Mesenchymal stem cell (in vitro differentiated cells and primary cell): Measurements from ENCODE around the gene RAB5A.

Experiments used
- DNase-seq: peaks from one replicate; pipeline ENCODE4 v3.0.0-alpha.2; 2013
- H2AFZ ChIP-seq: one replicate; pipeline ENCODE4 v1.6.1; 2013; ENCODE audit warnings: low read depth, mild to moderate bottlenecking, control low read depth, inconsistent platforms, low read length, moderate library complexity
- H2AK5ac ChIP-seq: 2 replicates; pipeline ENCODE4 v1.6.1; 2013; ENCODE audit warnings: low read length, moderate library complexity, mild to moderate bottlenecking, inconsistent platforms; ENCODE audit not compliant: severe bottlenecking
- H2BK120ac ChIP-seq: one replicate; pipeline ENCODE4 v1.6.1; 2013; ENCODE audit warnings: low read depth, mild to moderate bottlenecking, inconsistent platforms, low read length, moderate library complexity
- H2BK12ac ChIP-seq, 2 experiments: one replicate each; pipeline ENCODE4 v1.6.1; 2013; ENCODE audit warnings: inconsistent platforms in 2 of 2, low read length in 2 of 2, mild to moderate bottlenecking in 2 of 2, moderate library complexity in 2 of 2, control low read depth in 1 of 2
- H2BK15ac ChIP-seq: one replicate; pipeline ENCODE4 v1.6.1; 2013; ENCODE audit warnings: mild to moderate bottlenecking, low read depth, inconsistent platforms; ENCODE audit not compliant: poor library complexity, severe bottlenecking
- H2BK5ac ChIP-seq: 2 replicates; pipeline ENCODE4 v1.6.1; 2013; ENCODE audit warnings: low read depth, mild to moderate bottlenecking, low read length, control low read depth, inconsistent platforms; ENCODE audit not compliant: poor library complexity, severe bottlenecking
- H3K14ac ChIP-seq, 2 experiments: one replicate each; pipeline ENCODE4 v1.6.1; 2013; ENCODE audit warnings: inconsistent platforms in 2 of 2, low read length in 2 of 2, control low read depth in 1 of 2, mild to moderate bottlenecking in 1 of 2, moderate library complexity in 1 of 2
- H3K18ac ChIP-seq, 2 experiments: one replicate each; pipeline ENCODE4 v1.6.1; 2013; ENCODE audit warnings: inconsistent platforms in 2 of 2, low read length in 2 of 2, control low read depth in 1 of 2, low read depth in 1 of 2, mild to moderate bottlenecking in 1 of 2
- H3K23ac ChIP-seq, 2 experiments: one replicate each; pipeline ENCODE4 v1.6.1; 2013; ENCODE audit warnings: inconsistent platforms in 2 of 2, low read length in 2 of 2, mild to moderate bottlenecking in 2 of 2, moderate library complexity in 2 of 2, control low read depth in 1 of 2
- H3K27ac ChIP-seq: 2 replicates; pipeline ENCODE4 v1.5.1; 2013; ENCODE audit warnings: mild to moderate bottlenecking, moderate library complexity, low read length, control low read depth, inconsistent platforms; ENCODE audit not compliant: poor library complexity, severe bottlenecking
- H3K27me3 ChIP-seq, 2 experiments: 2 replicates each; pipeline versions ENCODE4 v1.6.1 to v1.7.0; 2013; ENCODE audit warnings: low read length in 2 of 2, mild to moderate bottlenecking in 2 of 2, moderate library complexity in 2 of 2, control low read depth in 1 of 2, inconsistent platforms in 1 of 2; ENCODE audit not compliant: control insufficient read depth in 1 of 2, insufficient read depth in 1 of 2
- H3K36me3 ChIP-seq, 2 experiments: 2 replicates each; pipeline versions ENCODE4 v1.6.1 to v1.7.0; 2013; ENCODE audit warnings: low read length in 2 of 2, control low read depth in 1 of 2, inconsistent platforms in 1 of 2, low read depth in 1 of 2, mild to moderate bottlenecking in 1 of 2; ENCODE audit not compliant: insufficient read depth in 2 of 2, control insufficient read depth in 1 of 2
- H3K4ac ChIP-seq, 2 experiments: one replicate each; pipeline ENCODE4 v1.6.1; 2013; ENCODE audit warnings: inconsistent platforms in 2 of 2, low read length in 2 of 2, mild to moderate bottlenecking in 2 of 2, moderate library complexity in 2 of 2, control low read depth in 1 of 2, low read depth in 1 of 2
- H3K4me1 ChIP-seq: 2 replicates; pipeline ENCODE4 v1.6.1; 2013; ENCODE audit warnings: low read depth, low read length, control low read depth; ENCODE audit not compliant: control insufficient read depth, insufficient read depth
- H3K4me2 ChIP-seq: 2 replicates; pipeline ENCODE4 v1.6.1; 2013; ENCODE audit warnings: low read length, mild to moderate bottlenecking, inconsistent platforms; ENCODE audit not compliant: poor library complexity, severe bottlenecking
- H3K4me3 ChIP-seq, 2 experiments: 2 replicates each; pipeline versions ENCODE4 v1.5.1 to v1.7.0; 2013; ENCODE audit warnings: low read length in 2 of 2, mild to moderate bottlenecking in 2 of 2, control low read depth in 1 of 2, low read depth in 1 of 2; ENCODE audit not compliant: insufficient read depth in 1 of 2
- H3K79me1 ChIP-seq: replicated peaks from 2 replicates; pipeline ENCODE4 v1.6.1; 2013; ENCODE audit warnings: mild to moderate bottlenecking, control low read depth, low read length, inconsistent platforms; ENCODE audit not compliant: poor library complexity, severe bottlenecking
- H3K9ac ChIP-seq: 2 replicates; pipeline ENCODE4 v1.7.0; 2013; ENCODE audit warnings: mild to moderate bottlenecking, low read length, moderate library complexity
- H3K9me3 ChIP-seq: 2 replicates; pipeline ENCODE4 v1.7.0; 2013; ENCODE audit warnings: mild to moderate bottlenecking, low read length; ENCODE audit not compliant: control insufficient read depth
- H4K8ac ChIP-seq: one replicate; pipeline ENCODE4 v1.6.1; 2013; ENCODE audit warnings: inconsistent platforms, mild to moderate bottlenecking, low read length, moderate library complexity
- H4K91ac ChIP-seq: one replicate; pipeline ENCODE4 v1.6.1; 2013; ENCODE audit warnings: mild to moderate bottlenecking, low read length, inconsistent platforms
- whole genome bisulfite sequencing: methylation state at CpG from one replicate; pipeline ENCODE4 v1.1.7; 2013; ENCODE audit warnings: mixed read lengths; 5-methylcytosine and 5-hydroxymethylcytosine counted together

Gene RAB5A

DNA sequence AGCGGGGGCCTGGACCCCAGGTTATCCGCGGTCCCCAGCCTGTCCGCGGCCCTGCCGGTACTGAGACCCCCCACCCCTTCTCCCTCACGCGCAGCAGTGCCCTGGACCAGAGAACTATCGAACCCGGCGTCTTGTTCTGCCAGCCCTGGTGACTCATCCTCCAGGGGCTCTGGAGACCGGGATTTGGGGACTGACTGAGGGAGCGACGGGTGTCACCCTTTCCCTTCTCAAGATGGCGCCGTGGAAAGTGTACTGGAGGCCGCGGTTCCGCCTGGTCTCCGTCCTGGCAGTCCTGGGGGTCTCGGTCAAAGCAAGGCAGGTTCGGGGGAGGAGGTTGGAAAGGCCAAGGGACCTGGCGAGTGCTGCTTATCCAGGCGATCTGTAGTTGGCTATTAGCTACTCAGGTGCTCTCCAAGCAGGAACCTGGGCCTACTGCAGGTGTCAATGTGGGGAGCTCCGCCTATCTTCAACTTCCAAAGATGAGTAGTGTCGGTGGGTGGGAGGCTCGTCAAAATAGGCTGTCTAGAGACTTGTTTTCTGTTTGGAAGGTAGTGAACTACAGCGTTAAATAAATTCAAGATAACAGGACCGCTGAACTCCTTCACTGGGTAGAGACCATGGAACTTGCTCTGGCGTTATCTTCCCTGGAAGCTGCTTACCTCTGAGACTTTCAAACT is 790 bp downstream of the RAB5A start:
- Histone ChIP-seq H2AFZ (peak overlapping the region; percentile 75), H3K27ac (peak overlapping the region; percentile 97), H3K79me1 (peaks cover 6% of the 10 kb centered on the region), H2BK5ac (peak overlapping the region; percentile 90), H2BK120ac (peak overlapping the region; percentile 87), H3K9ac (peak overlapping the region; percentile 97), H3K27me3 (no peaks in the 10 kb centered on the region), H3K23ac (peak overlapping the region in 1 of 2 experiments; percentile 75), H2AK5ac (peak overlapping the region; percentile 42), H3K36me3 (peaks cover 3 to 22% of the 10 kb centered on the region in 2 experiments), H3K4me2 (peak overlapping the region; percentile 45), H3K14ac (peak overlapping the region; percentile 9 to 96), H4K8ac (peak overlapping the region; percentile 92), H2BK12ac (peak overlapping the region in 1 of 2 experiments; percentile 79), H4K91ac (peak overlapping the region; percentile 97), H3K4me3 (peak overlapping the region; percentile 91 to 100), H3K9me3 (no peaks in the 10 kb centered on the region), H3K4me1 (peaks cover 3% of the 10 kb centered on the region), H3K4ac (peak overlapping the region; percentile 90 to 99), H2BK15ac (peak overlapping the region; percentile 70), H3K18ac (peak overlapping the region; percentile 96 to 98)
- peak; percentile 67 for DNase-seq
- 2% methylated on average over 29 of the region's 30 CpGs for WGBS

- peaks cover 4 to 27% of the 10 kb centered on the region in 2 experiments for H3K36me3 ChIP-seq
- H3K23ac ChIP-seq, result no peak overlapping the region
- H3K79me1 ChIP-seq, result peaks cover 6% of the 10 kb centered on the region
- peaks cover 3% of the 10 kb centered on the region for H3K4me1 ChIP-seq
- H2AK5ac ChIP-seq, result no peak overlapping the region
- peak overlapping the region; percentile 97 for H3K27ac ChIP-seq
- H3K27me3 ChIP-seq, result no peaks in the 10 kb centered on the region
- H3K4ac ChIP-seq, result no peak overlapping the region
- H3K9ac ChIP-seq, result peak overlapping the region; percentile 97
- H2BK120ac ChIP-seq, result no peak overlapping the region
- H2BK15ac ChIP-seq, result no peak overlapping the region
- H3K4me2 ChIP-seq, result peak overlapping the region; percentile 45
- H2AFZ ChIP-seq, result no peak overlapping the region
- no peak overlapping the region for H3K14ac ChIP-seq
- no peaks in the 10 kb centered on the region for H3K9me3 ChIP-seq
- 0% methylated on average over 2 of the region's 2 CpGs for WGBS
- no peak overlapping the region for H2BK5ac ChIP-seq
- H4K8ac ChIP-seq, result no peak overlapping the region
- peak overlapping the region in 1 of 2 experiments; percentile 96 for H3K18ac ChIP-seq
- no peak overlapping the region for H2BK12ac ChIP-seq
- H4K91ac ChIP-seq, result no peak overlapping the region
- peak overlapping the region in 1 of 2 experiments; percentile 91 for H3K4me3 ChIP-seq
- no peak for DNase-seq
Observed at GRCh38 chr3:19948226-19948591, 1.3 kb downstream of the RAB5A start.

- Histone ChIP-seq H3K23ac (no peak overlapping the region), H2BK5ac (no peak overlapping the region), H3K4me3 (peak overlapping the region in 1 of 2 experiments; percentile 91), H3K4me1 (peaks cover 3% of the 10 kb centered on the region), H3K27ac (no peak overlapping the region), H3K27me3 (no peaks in the 10 kb centered on the region), H3K4ac (no peak overlapping the region), H3K18ac (no peak overlapping the region), H2BK15ac (no peak overlapping the region), H2AFZ (no peak overlapping the region), H4K91ac (no peak overlapping the region), H3K14ac (no peak overlapping the region), H2BK120ac (no peak overlapping the region), H3K4me2 (no peak overlapping the region), H3K9me3 (no peaks in the 10 kb centered on the region), H3K36me3 (peaks cover 14 to 46% of the 10 kb centered on the region in 2 experiments), H4K8ac (no peak overlapping the region), H2BK12ac (no peak overlapping the region), H3K9ac (peak overlapping the region; percentile 97), H2AK5ac (no peak overlapping the region), H3K79me1 (peaks cover 6% of the 10 kb centered on the region)
- WGBS, result 94% methylated on average over 2 of the region's 2 CpGs
- DNase-seq, result no peak
Observed at GRCh38 chr3:19950316-19950715, 3.4 kb downstream of the RAB5A start.

DNA sequence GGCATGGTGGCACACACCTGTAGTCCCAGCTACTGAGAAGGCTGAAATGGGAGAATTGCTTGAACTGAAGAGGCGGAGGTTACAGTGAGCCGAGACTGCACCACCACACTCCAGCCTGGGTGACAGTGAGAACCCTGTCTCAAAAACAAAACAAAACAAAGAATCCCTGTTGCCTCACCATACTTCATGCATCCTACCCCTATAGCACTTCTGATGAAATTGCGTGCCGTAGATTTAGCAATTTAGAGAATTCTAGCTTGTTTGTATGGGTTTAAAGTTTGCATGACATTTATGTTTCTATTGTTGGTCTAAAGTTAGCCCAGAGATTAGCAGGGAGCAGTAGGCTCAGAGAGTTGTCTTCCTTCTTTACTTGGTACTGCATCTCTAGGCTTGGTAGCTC is 7.8 kb downstream of the RAB5A start:
- Histone ChIP-seq H3K9me3 (no peaks in the 10 kb centered on the region), H4K91ac (no peak overlapping the region), H3K4me1 (peaks cover 5% of the 10 kb centered on the region), H3K4me2 (no peak overlapping the region), H3K23ac (no peak overlapping the region), H4K8ac (no peak overlapping the region), H2AK5ac (no peak overlapping the region), H3K9ac (no peak overlapping the region), H2BK12ac (no peak overlapping the region), H3K79me1 (no peaks in the 10 kb centered on the region), H2BK120ac (no peak overlapping the region), H3K4ac (no peak overlapping the region), H2BK15ac (no peak overlapping the region), H2AFZ (no peak overlapping the region), H3K4me3 (no peak overlapping the region), H3K36me3 (peaks cover 29 to 65% of the 10 kb centered on the region in 2 experiments), H3K14ac (no peak overlapping the region), H3K18ac (no peak overlapping the region), H3K27me3 (no peaks in the 10 kb centered on the region), H3K27ac (no peak overlapping the region), H2BK5ac (no peak overlapping the region)
- DNase-seq, result no peak
- 100% methylated on average over 3 of the region's 4 CpGs for WGBS
